ENCODE data around the gene RFX4.

DNA sequence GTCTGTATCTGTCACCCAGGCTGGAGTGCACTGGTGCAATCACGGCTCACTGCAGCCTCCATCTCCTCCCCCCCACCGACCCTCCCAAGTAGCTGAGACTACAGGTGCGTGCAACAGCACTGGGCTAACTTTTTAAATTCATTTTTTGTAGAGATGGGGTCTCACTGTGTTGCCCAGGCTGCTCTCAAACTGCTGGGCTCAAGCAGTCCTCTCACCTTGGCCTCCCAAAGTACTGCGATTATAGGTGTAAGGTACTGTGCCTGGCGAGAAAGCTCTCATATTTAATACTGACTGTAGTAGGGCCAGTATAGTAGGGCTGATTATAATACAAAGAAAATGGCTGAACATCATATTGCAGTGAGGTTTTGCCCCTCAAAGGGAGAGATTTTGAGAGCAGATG lies 194.1 kb downstream of the RFX4 start:
- TF ChIP-seq, protein P1, sequence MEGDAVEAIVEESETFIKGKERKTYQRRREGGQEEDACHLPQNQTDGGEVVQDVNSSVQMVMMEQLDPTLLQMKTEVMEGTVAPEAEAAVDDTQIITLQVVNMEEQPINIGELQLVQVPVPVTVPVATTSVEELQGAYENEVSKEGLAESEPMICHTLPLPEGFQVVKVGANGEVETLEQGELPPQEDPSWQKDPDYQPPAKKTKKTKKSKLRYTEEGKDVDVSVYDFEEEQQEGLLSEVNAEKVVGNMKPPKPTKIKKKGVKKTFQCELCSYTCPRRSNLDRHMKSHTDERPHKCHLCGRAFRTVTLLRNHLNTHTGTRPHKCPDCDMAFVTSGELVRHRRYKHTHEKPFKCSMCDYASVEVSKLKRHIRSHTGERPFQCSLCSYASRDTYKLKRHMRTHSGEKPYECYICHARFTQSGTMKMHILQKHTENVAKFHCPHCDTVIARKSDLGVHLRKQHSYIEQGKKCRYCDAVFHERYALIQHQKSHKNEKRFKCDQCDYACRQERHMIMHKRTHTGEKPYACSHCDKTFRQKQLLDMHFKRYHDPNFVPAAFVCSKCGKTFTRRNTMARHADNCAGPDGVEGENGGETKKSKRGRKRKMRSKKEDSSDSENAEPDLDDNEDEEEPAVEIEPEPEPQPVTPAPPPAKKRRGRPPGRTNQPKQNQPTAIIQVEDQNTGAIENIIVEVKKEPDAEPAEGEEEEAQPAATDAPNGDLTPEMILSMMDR (IDR thresholded peaks at IDR 0.05) = no peak
- TF ChIP-seq EP300 (IDR thresholded peaks at IDR 0.05) = no peak
